Measurements from ENCODE around the gene COL25A1.

Gene COL25A1

DNA sequence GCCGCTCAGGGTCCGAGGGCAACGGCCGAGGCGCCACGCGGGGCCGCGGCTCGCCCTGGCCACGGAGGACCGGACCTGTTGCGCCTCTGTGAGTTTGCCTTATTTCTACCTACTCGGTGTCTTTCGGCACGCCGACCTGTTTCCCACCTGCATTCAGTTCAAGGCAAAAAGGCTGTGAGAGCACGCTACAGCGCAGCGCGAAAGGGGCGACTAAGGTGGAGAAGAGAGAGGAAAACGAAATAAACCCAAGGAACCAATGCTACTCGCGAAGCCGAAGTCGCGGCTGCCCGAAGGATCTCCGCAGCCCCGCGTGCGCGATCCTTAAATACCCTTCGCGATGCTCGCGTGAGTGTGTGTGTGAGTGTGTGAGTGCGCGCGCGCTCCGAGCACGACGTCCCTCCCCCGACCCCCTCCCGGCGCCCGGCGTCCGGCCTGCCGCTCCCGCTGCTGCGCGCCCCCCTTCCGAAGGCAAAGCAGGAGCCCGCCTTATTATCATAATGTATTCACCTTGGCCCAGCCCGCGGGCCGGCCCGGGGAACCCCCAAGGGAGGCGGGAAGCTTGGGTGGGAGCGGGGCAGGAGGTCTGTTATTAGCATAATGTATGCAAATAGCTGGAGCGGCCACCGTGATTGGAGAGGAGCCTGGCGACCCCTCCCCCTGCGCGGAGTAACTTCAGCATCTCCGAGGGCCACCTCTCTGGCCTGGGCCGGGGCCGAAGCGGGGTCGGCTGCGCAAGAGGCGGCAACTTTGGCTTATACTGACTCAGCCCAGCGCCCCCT lies at the start of gene COL25A1:
TSS of gene COL25A1 (minus strand) at position 298 of the 779 bp plus-strand sequence.
- no peak for DNase-seq (ENCODE audit: low spot score)
- FAIRE-seq, result no peak

DNA sequence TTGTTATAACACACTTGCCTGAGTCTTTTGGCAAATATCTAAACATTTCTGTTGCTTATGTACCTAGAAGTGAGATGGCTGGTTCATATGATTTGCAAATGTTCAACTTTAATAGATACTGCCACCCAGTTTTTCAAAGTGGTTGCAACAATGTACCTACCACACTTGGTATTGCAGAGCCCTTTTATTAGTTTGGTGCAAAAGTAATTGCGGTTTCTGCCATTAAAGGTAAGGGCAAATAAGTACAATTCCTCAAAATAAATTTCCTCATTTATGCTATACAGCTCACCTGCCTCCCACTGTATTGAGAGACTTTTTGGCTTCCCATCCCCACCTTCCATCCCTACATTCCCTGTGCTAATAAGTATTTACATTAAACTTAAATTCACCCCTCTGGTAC lies 47.7 kb upstream of the COL25A1 start:
- no peak for FAIRE-seq
- DNase-seq (ENCODE audit: low spot score), result no peak

DNA sequence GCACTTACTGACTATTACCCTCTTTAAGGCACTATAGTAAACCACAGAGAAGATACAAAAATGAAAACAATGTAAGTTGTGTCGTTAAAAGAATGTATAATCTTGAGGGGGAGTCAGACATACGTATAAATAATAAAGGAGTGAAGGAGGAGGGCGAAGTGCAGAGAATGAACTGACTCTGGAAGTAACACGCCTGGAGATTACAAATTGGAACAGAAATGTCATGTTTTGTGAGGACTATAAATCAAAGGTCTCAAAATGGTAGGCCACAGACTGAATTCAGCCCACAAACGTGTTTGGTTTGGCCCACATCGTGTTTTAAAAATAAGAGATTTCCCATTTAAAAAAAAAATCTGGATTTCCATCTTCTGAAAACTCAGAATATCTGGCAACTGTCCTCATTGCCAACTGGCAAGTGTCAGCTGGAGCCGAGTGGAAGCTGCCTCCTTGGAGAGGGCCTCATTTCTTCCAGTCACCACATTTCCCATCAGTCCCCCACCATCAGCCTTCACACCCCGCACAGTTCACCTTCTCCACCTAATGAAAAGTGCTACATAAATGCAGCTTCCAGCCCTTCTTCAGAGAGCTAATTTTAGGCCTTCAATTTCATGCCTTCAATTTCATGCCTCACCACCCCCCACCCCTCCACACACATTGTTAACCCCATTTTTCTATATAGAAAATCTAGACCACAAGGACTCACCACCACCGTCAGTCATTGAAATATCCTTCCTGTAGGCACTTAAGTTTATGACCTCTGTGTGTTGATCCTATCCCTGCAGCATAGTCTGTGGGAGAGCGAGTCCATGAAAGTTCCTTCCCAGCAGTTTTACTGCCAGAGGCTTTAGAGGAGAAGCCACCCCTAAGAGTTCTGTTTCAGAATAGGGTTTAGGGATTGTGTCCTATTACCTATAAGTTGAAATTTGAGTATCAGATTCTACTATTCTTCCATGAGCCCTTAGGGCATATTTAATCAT lies 32.0 kb upstream of the COL25A1 start:
- DNase-seq (ENCODE audit: low spot score) (no peak), FAIRE-seq (no peak)

DNA sequence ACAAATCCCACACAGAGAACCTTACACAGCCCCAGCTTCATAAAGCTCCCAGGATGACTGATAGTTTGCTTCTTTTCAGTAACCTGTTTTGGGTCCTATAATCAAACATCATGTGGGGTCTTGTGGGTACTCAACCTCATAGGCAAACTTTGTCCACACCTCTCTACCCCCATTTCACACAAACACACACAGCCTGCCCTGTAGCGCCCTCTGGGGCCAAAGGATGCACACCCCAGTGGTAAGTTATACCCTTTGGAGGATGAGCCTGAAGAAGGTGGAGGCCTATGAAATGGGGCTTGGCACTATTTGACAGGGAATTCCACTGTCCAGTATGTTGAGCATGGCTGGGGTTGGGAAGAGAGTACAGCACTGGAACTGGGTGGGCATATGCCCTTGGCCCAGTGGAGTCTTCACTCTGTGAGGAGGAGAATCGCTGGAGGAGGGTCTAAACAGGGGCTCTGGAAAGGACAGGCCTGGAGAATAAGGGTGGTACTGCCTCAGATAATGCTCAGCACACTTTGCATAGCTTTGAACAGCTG lies 30.5 kb upstream of the COL25A1 start:
- DNase-seq (ENCODE audit: low spot score) (no peak), FAIRE-seq (no peak)

DNA sequence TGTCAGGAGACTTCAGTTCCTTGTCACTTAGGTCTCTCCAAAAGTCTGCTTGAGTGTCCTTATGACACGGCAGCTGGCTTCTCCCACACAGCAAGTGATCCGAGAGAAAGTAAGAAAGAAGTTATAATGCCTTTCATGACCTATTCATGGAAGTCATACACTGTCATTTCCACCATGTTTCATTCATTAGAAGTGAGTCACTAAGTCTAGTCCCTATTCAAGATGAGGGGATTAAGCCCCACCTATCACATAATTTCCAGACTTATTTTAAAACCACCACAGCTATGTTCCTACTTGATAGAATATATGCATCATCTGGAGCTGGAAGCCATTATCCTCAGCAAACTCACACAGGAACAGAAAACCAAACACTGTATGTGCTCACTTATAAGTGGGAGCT lies 25.2 kb upstream of the COL25A1 start:
- no peak for DNase-seq (ENCODE audit: low spot score)
- no peak for FAIRE-seq

DNA sequence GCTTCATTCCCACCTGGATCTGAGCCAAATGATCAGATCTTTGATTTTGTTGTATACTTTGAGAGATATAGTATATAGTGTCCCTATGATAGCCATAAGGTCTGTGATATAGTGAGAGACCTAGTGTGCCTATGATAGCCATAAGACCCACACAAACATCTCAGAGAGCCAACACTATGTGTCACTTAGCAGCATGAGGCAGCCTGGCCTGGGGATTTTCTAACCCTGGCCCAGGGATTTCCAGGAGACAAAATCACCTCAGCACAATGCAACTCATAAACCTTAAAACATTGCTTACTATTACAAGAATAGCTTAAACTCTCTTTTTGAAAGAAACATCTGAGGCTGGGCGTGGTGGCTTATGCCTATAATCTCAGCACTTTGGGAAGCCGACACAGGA lies 23.2 kb upstream of the COL25A1 start:
- FAIRE-seq, result no peak
- DNase-seq (ENCODE audit: low spot score), result no peak

DNA sequence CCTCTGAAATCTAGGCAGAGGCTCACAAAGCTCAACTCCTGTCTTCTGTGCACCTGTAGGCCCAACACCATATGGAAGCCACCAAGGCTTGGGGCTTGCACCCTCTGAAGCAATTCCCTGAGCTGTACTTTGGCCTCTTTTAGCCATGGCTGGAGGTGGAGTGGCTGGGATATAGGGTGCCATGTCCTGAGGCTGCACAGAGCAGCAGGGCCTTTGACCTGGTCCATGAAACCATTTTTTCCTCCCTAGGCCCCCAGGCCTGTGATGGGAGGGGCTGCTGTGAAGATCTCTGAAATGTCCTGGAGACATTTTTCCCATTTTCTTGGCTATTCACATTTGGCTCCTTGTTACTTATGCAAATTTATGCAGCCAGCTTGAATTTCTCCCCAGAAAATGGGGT lies 20.9 kb upstream of the COL25A1 start:
- DNase-seq (ENCODE audit: low spot score), result no peak
- no peak for FAIRE-seq

DNA sequence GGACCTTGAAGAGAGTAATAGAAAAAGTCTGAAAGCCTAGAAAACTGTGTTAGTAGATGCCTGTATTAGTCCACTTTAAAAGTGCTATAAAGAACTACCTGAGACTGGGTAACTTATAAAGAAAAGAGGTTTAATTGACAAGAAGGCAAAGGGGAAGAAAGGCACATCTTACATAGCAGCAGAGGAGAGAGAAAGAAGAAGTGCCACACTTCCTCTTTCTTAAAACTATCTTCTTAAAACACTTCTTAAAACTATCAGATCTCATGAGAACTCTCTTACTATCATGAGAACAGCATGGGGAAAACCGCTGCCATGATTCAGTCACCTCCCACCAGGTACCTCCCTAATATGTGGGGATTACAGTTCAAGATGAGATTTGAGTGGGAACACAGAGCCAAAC lies 18.8 kb upstream of the COL25A1 start:
- DNase-seq (ENCODE audit: low spot score) (no peak), FAIRE-seq (no peak)

DNA sequence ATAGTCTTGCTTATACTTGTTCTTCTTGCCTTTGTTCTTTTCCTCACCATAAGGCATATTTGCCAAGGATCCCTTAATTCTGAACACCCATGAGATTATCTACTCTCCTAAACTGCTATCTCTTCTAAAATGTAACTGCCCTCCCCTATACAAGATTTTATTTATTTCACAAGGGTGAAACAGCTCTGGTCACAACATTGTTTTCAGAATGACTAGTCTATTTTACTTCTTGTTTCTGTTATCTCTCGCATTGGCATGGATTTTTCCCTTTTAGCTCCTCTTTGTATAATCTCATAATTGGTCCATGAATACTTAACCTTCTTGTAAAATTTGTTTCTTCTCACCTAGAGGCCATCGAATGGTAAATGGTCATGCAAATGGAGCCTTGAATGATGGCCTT lies 17.2 kb upstream of the COL25A1 start:
- no peak for DNase-seq (ENCODE audit: low spot score)
- FAIRE-seq, result no peak

DNA sequence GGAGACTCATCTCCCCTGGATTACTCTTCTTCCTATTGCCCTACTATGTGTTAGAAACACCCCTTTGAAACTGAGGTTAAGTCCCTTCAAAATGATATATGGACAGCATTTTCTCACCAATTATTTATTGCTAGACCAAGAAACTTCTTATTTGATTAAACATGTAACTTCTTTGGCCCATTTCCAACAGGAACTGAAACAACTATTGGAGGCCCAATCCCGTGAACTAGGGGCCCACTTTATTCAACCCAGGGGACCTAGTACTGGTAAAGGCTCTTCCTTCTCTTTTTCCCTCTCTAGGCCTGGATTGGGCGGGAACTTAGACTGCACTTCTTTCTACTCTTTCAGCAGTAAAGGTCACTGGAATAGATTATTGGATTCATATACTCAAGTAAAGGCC lies 16.7 kb upstream of the COL25A1 start:
- DNase-seq (ENCODE audit: low spot score) (no peak), FAIRE-seq (no peak)

DNA sequence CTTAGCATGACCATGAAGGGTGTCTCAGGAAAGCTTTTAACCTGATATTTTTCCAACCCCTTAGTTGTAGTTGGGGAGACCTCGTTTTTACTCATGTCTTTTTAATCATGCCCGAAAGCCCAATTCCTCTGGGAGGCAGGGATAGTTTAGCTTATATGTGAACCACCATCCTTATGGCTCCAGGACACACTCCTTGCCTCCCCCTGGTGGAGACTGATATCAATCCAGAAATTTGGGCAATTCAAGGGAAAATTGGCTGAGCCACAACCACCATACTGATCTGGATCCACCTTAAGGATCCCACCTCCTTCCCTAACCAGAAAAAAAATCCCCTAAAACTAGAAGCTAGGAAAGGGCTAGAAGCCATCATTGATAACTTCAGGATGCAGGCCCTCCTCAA lies 13.4 kb upstream of the COL25A1 start:
- no peak for DNase-seq (ENCODE audit: low spot score)
- no peak for FAIRE-seq

DNA sequence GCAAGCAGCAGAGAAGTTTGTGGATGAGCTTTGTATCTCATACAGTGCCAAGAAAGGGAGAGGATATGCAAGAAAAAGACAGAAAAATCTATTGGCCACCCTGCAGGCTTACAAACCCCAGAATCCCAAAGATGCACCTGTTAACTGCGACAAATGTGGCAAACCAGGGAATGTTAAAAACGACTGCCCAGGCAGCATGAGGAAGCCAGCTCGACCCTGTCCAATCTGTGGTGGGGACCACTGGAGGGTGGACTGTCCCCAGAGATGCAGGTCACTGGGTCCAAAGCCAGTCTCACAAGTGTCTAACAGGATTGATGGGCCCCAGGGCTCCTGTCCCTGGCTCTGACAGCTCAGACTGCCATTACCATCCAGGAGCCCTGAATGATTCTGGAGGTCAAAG lies 12.9 kb upstream of the COL25A1 start:
- DNase-seq (ENCODE audit: low spot score), result no peak
- no peak for FAIRE-seq

DNA sequence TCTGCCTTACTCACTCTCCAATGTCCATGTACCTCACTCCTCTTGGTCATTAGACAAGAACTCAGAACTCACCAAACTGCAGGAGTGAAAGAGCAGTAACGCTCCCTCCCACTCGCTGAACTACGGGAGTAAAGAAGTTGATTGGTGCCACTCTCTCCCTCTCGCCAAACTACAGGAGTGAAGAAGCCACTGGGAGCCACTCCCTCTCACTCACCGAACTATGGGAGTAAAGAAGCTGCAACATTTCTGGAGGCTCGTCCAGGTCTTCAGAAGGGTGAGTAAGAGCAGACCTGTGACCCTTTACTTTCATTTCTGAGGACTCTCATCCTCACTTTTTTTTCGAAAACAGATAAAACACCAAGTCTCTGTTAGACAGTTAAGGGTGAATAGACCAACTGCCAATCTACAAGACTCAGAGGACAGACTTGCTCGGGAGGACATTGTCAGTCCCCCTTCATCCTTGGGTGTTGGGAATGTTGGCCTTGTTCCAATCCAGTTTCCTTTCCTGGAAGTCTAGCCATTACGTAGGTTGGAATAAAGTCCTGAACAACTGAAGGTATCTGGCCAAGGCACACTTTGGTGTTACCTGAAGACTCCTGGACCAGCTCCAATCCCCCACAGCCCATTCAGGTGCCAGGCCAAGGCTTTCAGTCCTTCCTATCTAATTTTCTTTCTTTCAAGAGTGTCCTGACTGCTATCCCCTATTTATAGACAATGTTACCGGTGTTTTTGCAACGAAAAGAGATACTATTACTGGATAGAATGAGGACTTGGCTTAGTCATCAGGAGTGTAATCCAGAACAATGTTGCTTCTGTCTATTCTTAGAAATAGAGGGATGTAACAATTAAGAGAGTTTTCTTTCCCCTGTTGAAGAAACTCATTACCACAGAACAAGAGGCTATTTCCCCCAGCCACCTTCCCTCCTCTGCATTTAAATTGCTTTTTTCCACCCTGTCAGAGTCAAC lies 11.0 kb upstream of the COL25A1 start:
- DNase-seq (ENCODE audit: low spot score), result no peak
- FAIRE-seq, result no peak

DNA sequence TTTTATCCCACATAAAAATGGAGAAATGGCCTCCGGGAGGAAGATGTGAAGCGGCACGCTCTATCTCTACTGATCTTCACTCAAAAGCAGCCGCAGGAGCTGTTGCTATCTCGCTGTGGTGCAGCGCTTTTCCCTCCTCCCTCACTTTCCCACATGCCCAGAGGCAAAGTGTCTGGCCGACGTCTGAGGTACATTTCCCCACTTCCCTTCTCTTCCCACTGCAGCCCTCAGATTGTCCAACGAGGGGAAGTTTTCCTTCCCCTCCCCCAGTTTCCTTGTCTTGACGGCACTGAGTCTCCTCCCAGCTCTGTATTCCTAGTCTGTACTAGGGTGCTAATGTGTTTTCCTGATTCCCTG lies 660 bp upstream of the COL25A1 start:
- DNase-seq (ENCODE audit: low spot score) (no peak), FAIRE-seq (no peak)

DNA sequence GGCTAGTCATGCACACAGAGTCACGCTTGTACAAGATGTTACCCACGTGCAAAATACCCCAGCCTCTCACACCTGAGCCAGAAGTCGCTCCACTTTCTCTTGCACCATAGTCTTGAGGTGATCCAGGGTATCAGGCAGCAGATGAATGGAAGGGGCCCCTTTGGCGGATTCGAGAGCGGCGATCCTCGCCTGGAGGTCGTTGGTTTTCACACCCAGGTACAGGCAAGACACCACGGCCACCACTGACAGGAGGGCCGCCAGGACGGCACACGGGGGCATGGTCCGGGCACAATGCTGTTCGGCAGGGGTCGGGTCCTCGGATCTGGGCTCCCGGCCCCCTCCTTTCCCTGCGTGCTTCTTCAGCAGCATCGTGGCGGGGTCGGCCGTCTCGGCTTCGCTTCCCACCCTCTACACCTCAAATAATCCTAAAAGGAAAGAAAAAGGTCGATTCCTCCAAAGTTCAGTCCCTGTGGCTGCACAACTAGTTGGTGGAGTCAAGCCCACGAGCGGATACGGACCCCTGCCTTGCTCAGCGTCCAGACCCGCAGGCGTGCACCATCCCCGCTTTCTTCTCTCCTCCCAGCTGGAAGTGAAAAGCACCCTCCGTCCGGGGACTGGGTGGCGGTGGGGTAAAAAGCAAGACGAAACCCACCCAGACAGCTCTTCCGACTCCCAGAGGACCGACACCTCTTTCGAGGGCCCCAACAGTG lies 652 bp downstream of the COL25A1 start:
- no peak for DNase-seq (ENCODE audit: low spot score)

DNA sequence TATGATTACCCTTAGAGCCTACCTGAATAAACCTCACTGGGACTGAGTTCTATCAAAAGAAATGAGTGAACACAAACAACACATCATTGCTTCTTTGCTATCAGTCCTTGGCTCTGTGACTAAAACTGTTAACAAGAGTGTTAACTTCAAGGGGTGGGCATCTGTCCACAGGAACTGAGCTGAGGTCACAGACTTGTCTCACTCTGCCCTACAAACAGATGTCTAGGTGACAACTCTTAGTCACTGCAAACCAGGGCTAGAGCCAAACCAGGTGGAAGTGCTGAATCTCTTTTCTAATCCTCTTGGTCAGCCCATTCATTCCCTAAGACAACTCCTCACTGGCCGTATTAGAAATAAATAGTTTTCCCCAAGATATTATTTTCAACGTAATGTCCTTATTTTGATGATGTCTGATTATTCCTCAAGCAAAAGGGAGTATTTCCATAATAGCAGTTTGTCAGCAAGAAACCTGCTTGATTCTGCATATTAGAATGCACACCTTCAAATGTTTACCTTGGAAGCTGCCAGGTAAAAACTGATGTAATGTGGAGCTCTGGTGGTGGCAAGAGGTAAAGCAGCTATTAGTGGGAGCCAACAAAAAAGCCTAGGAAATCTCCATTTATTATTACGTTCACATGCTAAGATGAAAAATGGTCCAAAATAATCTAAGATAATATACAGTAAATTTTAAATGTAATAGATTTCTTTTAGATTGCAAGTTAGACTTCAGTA lies 4.0 kb downstream of the COL25A1 start:
- DNase-seq (ENCODE audit: low spot score) (no peak), FAIRE-seq (no peak)

More for the DNA sequence above, 652 bp downstream of the COL25A1 start:
- FAIRE-seq, result no peak

DNA sequence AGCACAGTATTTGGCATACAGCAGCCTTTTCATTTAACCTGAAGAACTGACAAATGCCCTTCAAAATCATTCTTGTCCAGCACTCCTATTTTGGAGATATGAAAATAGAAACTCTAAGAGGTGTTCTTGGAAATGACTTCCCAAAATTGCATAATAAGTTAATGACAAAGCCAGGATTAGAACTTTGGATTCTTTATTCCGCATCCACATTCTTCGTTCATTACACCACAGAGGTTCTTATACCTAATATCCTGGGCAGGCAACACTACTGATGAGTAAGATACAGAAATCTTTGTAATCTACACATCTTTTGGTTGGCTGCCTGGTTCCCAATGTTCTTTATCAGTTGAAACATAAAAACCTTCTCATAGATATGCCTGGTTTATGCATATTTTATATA lies 5.9 kb downstream of the COL25A1 start:
- DNase-seq (ENCODE audit: low spot score), result no peak
- FAIRE-seq, result no peak

DNA sequence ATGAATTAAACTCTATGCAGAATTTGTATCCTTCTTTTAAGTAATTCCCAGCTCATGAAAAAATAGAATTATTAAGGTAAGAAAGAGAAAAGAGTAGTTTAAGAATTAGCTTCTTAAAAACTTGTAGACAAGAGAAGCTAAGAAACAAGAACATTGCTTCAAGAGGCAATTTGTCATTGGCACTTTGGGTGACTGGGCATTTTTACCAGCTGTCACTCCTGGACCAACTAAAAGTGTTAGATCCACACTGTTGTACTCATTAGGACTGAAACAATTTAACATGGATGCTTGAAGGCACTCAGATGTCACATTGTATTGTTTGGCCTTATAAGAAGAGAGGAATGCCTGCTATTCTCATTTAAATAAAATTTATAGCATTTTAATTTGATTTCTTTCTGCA lies 7.4 kb downstream of the COL25A1 start:
- FAIRE-seq (no peak), DNase-seq (ENCODE audit: low spot score) (no peak)

DNA sequence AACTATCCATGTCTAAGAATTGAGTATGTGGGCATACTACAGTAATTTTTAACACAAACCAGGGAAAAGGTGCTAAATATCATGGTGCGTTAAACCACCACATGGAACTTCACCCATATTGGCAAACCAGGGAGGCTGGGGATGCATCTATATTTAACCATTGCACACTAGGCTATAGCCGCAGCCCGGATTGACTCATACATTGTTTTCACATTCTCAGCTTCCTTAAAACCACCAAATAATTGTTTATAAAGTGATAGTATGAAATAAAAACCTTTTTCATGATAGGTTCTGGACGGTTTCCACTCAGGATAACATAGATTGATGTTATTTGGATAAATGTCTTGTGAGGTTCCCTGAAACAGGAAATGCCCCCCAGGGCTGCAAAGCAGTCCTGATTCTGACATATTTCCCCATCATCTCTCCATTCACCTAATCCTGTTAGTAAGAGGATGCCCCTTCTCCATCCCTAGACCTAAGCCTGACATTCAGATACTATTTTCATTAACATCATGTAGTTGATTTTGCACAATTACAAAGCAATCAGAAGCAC lies 7.9 kb downstream of the COL25A1 start:
- no peak for FAIRE-seq
- DNase-seq (ENCODE audit: low spot score), result no peak

DNA sequence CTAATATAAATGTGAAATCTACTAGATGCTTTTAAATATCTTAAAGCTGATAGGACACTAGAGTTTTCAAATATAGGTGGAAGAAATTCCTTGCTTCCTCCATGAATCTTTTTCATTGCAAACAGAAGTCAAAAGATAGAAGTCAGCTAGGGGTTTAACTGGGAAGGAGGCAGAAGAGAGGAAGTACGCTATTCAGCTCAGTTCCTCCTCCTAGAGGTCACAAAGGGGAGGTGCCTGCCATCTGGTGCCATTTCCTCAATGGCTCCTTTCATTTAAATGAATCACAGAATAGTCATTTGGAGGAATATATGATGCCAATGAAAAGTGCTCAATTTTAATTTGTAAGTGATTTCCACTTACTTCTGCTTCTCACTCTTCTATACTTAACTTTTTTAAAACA lies 8.5 kb downstream of the COL25A1 start:
- DNase-seq (ENCODE audit: low spot score), result no peak
- no peak for FAIRE-seq

Data from RCC 7860 (cell line).